Activated T-cell treated with anti-CD3 and anti-CD28 coated beads, Interleukin-2, amount 50 U/mL, for 48 hours (primary cell): ENCODE results near the gene LRTM1.

Experiments
- DNase-seq, 2 experiments: peaks; one replicate each; pipeline ENCODE4 v3.0.0-alpha.2; 2020

Gene LRTM1

GRCh38 chr3:54889731-54890130 is 38.1 kb downstream of the LRTM1 start:
- DNase-seq, result no peak

- DNase-seq, result no peak
Measured at GRCh38 chr3:54888873-54889272, 39.0 kb downstream of the LRTM1 start.

- DNase-seq, result no peak
Measured at GRCh38 chr3:54888162-54888561, 39.7 kb downstream of the LRTM1 start.

- no peak for DNase-seq
Measured at GRCh38 chr3:54882129-54882833, 45.6 kb downstream of the LRTM1 start.

- no peak for DNase-seq
Measured at GRCh38 chr3:54878145-54878544, 49.7 kb downstream of the LRTM1 start.

GRCh38 chr3:54877730-54878129 is 50.1 kb downstream of the LRTM1 start:
- DNase-seq, result no peak

- DNase-seq, result no peak
Measured at GRCh38 chr3:54876694-54877093, 51.2 kb downstream of the LRTM1 start.

GRCh38 chr3:54875596-54876268 is 52.1 kb downstream of the LRTM1 start:
- no peak for DNase-seq

- DNase-seq, result no peak
Measured at GRCh38 chr3:54874816-54875556, 52.9 kb downstream of the LRTM1 start.

GRCh38 chr3:54873059-54874010 is 54.5 kb downstream of the LRTM1 start:
- DNase-seq, result no peak

GRCh38 chr3:54871867-54872266 is 56.0 kb downstream of the LRTM1 start:
- DNase-seq, result no peak

- no peak for DNase-seq
Measured at GRCh38 chr3:54870423-54870822, 57.4 kb downstream of the LRTM1 start.
